Measurements from ENCODE around the gene ZEB2.

Gene ZEB2

DNA sequence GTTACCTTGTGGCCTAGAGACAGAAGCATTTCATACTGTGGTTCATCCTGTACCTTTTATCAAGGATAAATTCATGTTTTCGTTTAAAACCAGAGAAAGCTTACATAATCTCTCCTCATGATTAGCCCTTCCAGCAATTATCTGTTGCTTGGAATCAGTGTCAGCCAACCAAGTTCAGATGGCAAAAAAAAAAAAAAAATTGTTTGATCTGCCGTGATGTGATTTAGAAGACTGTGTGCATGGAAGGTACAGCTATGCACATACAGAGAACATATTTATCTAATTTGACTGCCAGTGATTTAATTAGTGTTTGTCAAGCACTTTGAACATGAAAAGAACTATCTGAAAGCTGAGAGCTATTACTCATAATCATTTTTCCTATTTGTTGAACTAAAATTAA lies 180.9 kb downstream of the ZEB2 start:
- no peak for DNase-seq

DNA sequence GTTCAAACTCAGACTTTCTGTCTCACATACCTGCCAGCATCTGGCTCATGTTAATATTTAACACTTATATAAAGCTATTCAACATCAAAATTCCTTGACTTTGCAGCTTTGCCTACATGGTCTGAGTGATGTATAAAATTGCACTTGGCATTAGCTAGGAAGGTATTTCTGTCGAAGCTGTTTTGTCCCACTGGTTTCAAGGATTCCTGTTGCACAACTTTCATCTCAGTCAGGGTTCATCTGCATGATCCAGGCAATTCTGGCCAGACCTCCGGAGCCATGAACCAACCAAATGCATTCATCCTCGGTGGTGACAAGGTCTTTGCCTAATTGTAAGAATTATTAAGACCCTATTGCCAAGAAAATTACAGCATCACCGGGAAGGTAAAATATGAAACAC lies 185.4 kb downstream of the ZEB2 start:
- no peak for DNase-seq
